Mesendoderm (in vitro differentiated cells): Measurements from ENCODE around the gene SAMMSON.
A peak's percentile ranks its signal among the peaks of the same experiment; 100 is the strongest.

Experiments
- DNase-seq: peaks from one replicate; pipeline ENCODE4 v3.0.0; 2013
- H2AK5ac ChIP-seq: 2 replicates; pipeline ENCODE4 v1.6.1; 2013; ENCODE audit warnings: low read length, inconsistent platforms
- H2BK120ac ChIP-seq: 2 replicates; pipeline ENCODE4 v1.6.1; 2013; ENCODE audit warnings: low read depth, mild to moderate bottlenecking, low read length, moderate library complexity, mixed read lengths
- H2BK15ac ChIP-seq: replicated peaks from 2 replicates; pipeline ENCODE4 v1.6.1; 2013; ENCODE audit warnings: low read depth, mild to moderate bottlenecking, moderate library complexity
- H2BK5ac ChIP-seq: 2 replicates; pipeline ENCODE4 v1.6.1; 2013; ENCODE audit warnings: low read length, inconsistent platforms
- H3K18ac ChIP-seq: 2 replicates; pipeline ENCODE4 v1.6.1; 2013; ENCODE audit warnings: mild to moderate bottlenecking, low read length, mixed read lengths
- H3K23ac ChIP-seq: one replicate; pipeline ENCODE4 v1.6.1; 2013; ENCODE audit warnings: low read length
- H3K27ac ChIP-seq: 2 replicates; pipeline ENCODE4 v1.5.1; 2013; ENCODE audit warnings: low read depth, mild to moderate bottlenecking, inconsistent platforms, low read length, moderate library complexity
- H3K27me3 ChIP-seq: 2 replicates; pipeline ENCODE4 v1.6.1; 2013; ENCODE audit warnings: low read length, control low read depth, mild to moderate bottlenecking, inconsistent platforms; ENCODE audit not compliant: insufficient read depth, poor library complexity
- H3K36me3 ChIP-seq: 2 replicates; pipeline ENCODE4 v1.6.1; 2013; ENCODE audit warnings: low read length, inconsistent platforms; ENCODE audit not compliant: control insufficient read depth, insufficient read depth
- H3K4ac ChIP-seq: one replicate; pipeline ENCODE4 v1.6.1; 2013; ENCODE audit warnings: low read depth, mild to moderate bottlenecking, low read length, moderate library complexity
- H3K4me1 ChIP-seq: 2 replicates; pipeline ENCODE4 v1.6.1; 2013; ENCODE audit warnings: low read depth, low read length, inconsistent platforms; ENCODE audit not compliant: control insufficient read depth
- H3K4me2 ChIP-seq: 2 replicates; pipeline ENCODE4 v1.6.1; 2013; ENCODE audit warnings: low read length
- H3K4me3 ChIP-seq: 2 replicates; pipeline ENCODE4 v1.5.1; 2013; ENCODE audit warnings: mild to moderate bottlenecking, low read length
- H3K56ac ChIP-seq: one replicate; pipeline ENCODE4 v1.6.1; 2013; ENCODE audit warnings: low read length
- H3K79me1 ChIP-seq: 2 replicates; pipeline ENCODE4 v1.6.1; 2013; ENCODE audit warnings: low read length, inconsistent platforms
- H3K79me2 ChIP-seq: 2 replicates; pipeline ENCODE4 v1.6.1; 2013; ENCODE audit warnings: mild to moderate bottlenecking, low read length; ENCODE audit not compliant: control insufficient read depth, insufficient read depth
- H3K9ac ChIP-seq: 2 replicates; pipeline ENCODE4 v1.6.1; 2013; ENCODE audit warnings: low read length, inconsistent platforms
- H4K5ac ChIP-seq: one replicate; pipeline ENCODE4 v1.6.1; 2013; ENCODE audit warnings: low read length
- H4K8ac ChIP-seq: one replicate; pipeline ENCODE4 v1.6.1; 2013; ENCODE audit warnings: low read depth, mild to moderate bottlenecking, control low read depth, low read length, moderate library complexity
- WGBS: extraction: QIAGEN DNeasy Blood & Tissue Kit; methylation state at CpG from one replicate; pipeline ENCODE4 v1.1.7; 2013; ENCODE audit warnings: low lambda C conversion rate, missing lambda C conversion rate; ENCODE audit not compliant: insufficient coverage; ENCODE audit errors: extremely low coverage; 5-methylcytosine and 5-hydroxymethylcytosine counted together

Gene SAMMSON

DNA sequence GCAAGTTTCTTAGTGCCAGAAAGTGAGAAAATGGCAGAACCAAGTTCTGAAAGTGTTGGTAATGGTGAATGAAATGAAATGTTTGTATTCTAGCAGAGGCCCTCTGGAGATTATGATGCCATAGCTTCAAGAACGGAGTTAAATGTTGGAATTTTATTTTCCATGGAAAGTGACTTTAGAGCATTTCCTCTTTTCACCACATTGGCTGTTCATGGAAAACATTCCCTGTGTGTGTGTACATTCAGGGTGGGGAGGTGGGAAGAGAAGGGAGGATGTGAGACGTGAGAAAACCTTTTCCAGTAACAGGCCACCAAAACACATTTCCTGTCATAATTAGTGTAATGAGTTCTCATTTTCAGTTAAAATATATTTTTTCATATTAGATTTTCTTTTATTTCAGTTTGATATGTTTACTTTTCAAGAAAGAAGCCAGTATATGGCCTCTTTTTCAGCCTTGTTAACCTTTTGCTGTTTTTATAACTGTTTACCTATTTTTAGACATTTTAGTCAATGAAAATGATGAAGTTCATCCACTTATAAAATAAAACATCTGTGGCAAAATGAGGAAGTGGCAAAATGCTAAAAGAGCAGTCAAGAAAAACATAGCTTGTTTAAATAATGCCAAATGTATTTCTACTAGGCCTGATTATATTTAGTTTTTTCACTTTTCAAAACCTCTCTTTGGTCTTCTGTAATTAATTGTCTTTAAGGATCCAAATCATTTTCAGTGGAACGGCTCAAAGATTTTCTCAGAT lies 21.6 kb downstream of the SAMMSON start:
- H3K4ac ChIP-seq = no peak overlapping the region
- DNase-seq = no peak
- H3K23ac ChIP-seq = no peak overlapping the region
- no peak overlapping the region for H2BK15ac ChIP-seq
- H2AK5ac ChIP-seq = no peak overlapping the region
- no peaks in the 10 kb centered on the region for H3K79me2 ChIP-seq
- H3K27me3 ChIP-seq = no peaks in the 10 kb centered on the region
- no peak overlapping the region for H3K4me2 ChIP-seq
- no CpG with 5 or more reads among the region's 3 CpGs for WGBS
- H4K8ac ChIP-seq = no peak overlapping the region
- no peaks in the 10 kb centered on the region for H3K4me1 ChIP-seq
- no peak overlapping the region for H3K9ac ChIP-seq
- H3K27ac ChIP-seq = no peak overlapping the region
- H3K79me1 ChIP-seq = no peaks in the 10 kb centered on the region
- H2BK5ac ChIP-seq = no peak overlapping the region
- no peak overlapping the region for H2BK120ac ChIP-seq
- H3K36me3 ChIP-seq = no peaks in the 10 kb centered on the region
- no peak overlapping the region for H3K18ac ChIP-seq
- no peak overlapping the region for H4K5ac ChIP-seq
- no peak overlapping the region for H3K56ac ChIP-seq
- H3K4me3 ChIP-seq = no peak overlapping the region

DNA sequence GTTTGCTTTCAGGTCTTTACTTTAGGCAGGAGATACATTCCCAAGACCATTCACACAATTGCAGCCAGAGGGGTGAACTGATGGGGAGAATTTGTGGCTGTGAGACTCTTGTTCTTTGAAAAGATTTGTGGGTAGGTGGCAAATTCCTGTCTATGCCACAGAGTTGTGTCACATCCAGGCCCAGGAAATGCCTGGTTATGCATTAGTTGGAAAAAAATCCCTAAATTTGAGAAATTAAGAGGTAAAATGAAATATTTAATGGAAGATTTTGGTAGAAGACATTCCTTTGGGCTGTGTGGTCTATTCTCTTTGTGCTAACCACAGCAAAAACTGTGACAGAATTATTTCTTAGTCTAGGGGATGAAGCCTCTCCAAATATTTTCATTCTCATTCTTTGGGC lies 28.8 kb downstream of the SAMMSON start:
- H2BK15ac ChIP-seq = no peak overlapping the region
- H3K4me3 ChIP-seq = no peak overlapping the region
- no peak overlapping the region for H2AK5ac ChIP-seq
- H3K56ac ChIP-seq = no peak overlapping the region
- no peak overlapping the region for H2BK5ac ChIP-seq
- H2BK120ac ChIP-seq = no peak overlapping the region
- peak; percentile 7 for DNase-seq
- no peak overlapping the region for H4K5ac ChIP-seq
- H3K36me3 ChIP-seq = no peaks in the 10 kb centered on the region
- H3K4me1 ChIP-seq = no peaks in the 10 kb centered on the region
- no peak overlapping the region for H3K27ac ChIP-seq
- H4K8ac ChIP-seq = no peak overlapping the region
- no peak overlapping the region for H3K23ac ChIP-seq
- no peak overlapping the region for H3K4me2 ChIP-seq
- H3K79me1 ChIP-seq = no peaks in the 10 kb centered on the region
- no peak overlapping the region for H3K9ac ChIP-seq
- H3K4ac ChIP-seq = no peak overlapping the region
- H3K27me3 ChIP-seq = no peaks in the 10 kb centered on the region
- no peak overlapping the region for H3K18ac ChIP-seq
- no peaks in the 10 kb centered on the region for H3K79me2 ChIP-seq

DNA sequence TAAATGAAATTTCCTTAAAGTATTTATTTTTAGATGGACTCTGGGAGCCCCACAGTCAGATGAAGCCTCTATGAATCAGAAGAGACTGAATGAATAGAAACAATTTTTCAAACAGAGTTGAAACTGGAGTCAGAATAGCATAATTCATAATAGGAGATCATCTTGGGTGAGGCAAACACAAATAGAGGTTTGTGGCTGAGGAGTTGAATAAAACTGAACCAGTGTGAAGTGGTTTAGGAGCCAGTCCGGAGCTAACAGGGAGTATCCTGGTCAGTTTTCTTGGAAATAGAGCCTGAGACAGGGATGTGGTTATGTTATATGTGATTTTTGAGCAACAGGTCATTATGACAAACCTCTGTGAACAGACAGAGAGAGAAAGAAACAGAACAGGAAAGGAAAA lies 39.2 kb downstream of the SAMMSON start:
- no peak overlapping the region for H2BK120ac ChIP-seq
- H3K79me2 ChIP-seq = no peaks in the 10 kb centered on the region
- H3K79me1 ChIP-seq = no peaks in the 10 kb centered on the region
- no peak overlapping the region for H4K5ac ChIP-seq
- H3K36me3 ChIP-seq = no peaks in the 10 kb centered on the region
- no peak overlapping the region for H3K9ac ChIP-seq
- no peak overlapping the region for H3K4me2 ChIP-seq
- WGBS = no CpG with 5 or more reads among the region's 1 CpG
- no peak overlapping the region for H4K8ac ChIP-seq
- no peak for DNase-seq
- no peak overlapping the region for H2AK5ac ChIP-seq
- no peaks in the 10 kb centered on the region for H3K27me3 ChIP-seq
- H3K4ac ChIP-seq = no peak overlapping the region
- H2BK15ac ChIP-seq = no peak overlapping the region
- no peak overlapping the region for H3K27ac ChIP-seq
- H3K4me3 ChIP-seq = no peak overlapping the region
- H2BK5ac ChIP-seq = no peak overlapping the region
- no peak overlapping the region for H3K18ac ChIP-seq
- no peaks in the 10 kb centered on the region for H3K4me1 ChIP-seq
- H3K23ac ChIP-seq = no peak overlapping the region
- H3K56ac ChIP-seq = no peak overlapping the region

DNA sequence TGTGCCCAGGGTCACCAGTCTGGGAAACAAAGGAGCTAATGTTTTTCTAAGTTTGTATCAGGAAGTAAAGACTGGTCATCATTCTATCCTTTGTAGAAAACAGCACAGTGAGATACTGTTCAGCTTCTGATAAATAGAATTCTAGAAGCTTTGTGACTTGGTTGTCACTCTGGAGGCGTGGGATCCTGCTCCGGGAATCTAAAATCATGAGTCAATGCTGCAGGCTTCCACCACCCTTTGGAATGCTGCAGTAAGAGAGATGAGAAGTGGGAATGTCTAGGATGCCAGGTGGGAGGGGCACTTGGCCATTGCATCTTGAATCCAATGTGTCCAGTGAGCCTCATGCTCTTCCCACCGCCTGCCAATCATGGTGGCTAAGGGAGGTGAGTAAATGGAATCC lies 40.9 kb downstream of the SAMMSON start:
- no peaks in the 10 kb centered on the region for H3K79me1 ChIP-seq
- H2AK5ac ChIP-seq = no peak overlapping the region
- no peak overlapping the region for H3K4me2 ChIP-seq
- no peak overlapping the region for H2BK5ac ChIP-seq
- H3K27me3 ChIP-seq = no peaks in the 10 kb centered on the region
- no peaks in the 10 kb centered on the region for H3K4me1 ChIP-seq
- H4K5ac ChIP-seq = no peak overlapping the region
- H3K27ac ChIP-seq = no peak overlapping the region
- no CpG with 5 or more reads among the region's 3 CpGs for WGBS
- H3K36me3 ChIP-seq = no peaks in the 10 kb centered on the region
- no peaks in the 10 kb centered on the region for H3K79me2 ChIP-seq
- no peak overlapping the region for H4K8ac ChIP-seq
- peak; percentile 21 for DNase-seq
- H3K4me3 ChIP-seq = no peak overlapping the region
- H3K9ac ChIP-seq = no peak overlapping the region
- no peak overlapping the region for H3K4ac ChIP-seq
- H2BK120ac ChIP-seq = no peak overlapping the region
- H3K56ac ChIP-seq = no peak overlapping the region
- no peak overlapping the region for H3K23ac ChIP-seq
- H3K18ac ChIP-seq = no peak overlapping the region
- no peak overlapping the region for H2BK15ac ChIP-seq

DNA sequence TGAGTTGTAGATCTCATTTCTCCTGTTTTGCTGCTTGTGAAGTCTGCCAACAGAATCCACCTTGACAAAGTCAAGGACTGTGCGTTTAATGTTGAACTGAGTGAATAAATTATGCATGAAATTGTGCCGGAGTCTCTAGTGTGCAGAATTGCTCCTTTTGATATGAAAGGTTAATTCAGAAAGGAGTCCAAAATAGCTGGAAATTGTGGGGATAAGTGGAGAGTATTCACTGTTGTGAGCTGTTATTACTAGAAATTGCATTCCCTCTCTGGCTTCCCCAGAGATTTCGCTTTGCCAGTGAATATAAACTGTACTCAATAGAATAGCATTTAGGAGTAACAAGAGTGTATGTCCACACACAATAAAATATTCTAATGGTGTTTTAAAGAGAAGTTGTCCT lies 43.1 kb downstream of the SAMMSON start:
- Histone ChIP-seq H3K23ac (no peak overlapping the region), H2BK120ac (no peak overlapping the region), H3K4ac (no peak overlapping the region), H3K18ac (no peak overlapping the region), H3K27me3 (no peaks in the 10 kb centered on the region), H3K79me2 (no peaks in the 10 kb centered on the region), H2BK5ac (no peak overlapping the region), H4K5ac (no peak overlapping the region), H3K27ac (no peak overlapping the region), H2BK15ac (no peak overlapping the region), H3K56ac (no peak overlapping the region), H3K4me2 (no peak overlapping the region), H3K9ac (no peak overlapping the region), H4K8ac (no peak overlapping the region), H3K36me3 (no peaks in the 10 kb centered on the region), H3K79me1 (no peaks in the 10 kb centered on the region), H3K4me1 (no peaks in the 10 kb centered on the region), H3K4me3 (no peak overlapping the region), H2AK5ac (no peak overlapping the region)
- no peak for DNase-seq
- no CpG with 5 or more reads among the region's 3 CpGs for WGBS

DNA sequence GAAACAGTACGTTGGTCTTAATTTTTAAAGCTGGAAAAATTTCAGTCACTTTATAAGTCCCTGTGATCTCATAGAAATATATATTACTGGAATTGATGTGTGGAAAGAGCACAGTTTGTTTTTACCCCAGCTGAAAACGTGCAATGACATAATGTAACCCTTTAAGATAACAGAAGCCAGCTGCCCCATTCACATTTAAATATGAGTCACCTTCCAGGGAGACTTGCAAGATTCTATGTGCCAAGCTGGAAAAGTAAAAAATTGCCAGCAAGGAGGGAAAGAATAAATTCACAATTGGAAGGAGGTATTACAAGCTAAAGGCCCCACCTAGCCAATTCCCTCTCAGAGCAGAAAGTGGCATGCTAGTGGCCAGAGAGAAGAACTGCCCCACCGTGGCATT lies 50.2 kb downstream of the SAMMSON start:
- Histone ChIP-seq H3K27ac (no peak overlapping the region), H3K9ac (no peak overlapping the region), H2BK5ac (no peak overlapping the region), H3K23ac (no peak overlapping the region), H4K5ac (no peak overlapping the region), H3K56ac (no peak overlapping the region), H3K4ac (no peak overlapping the region), H3K79me1 (no peaks in the 10 kb centered on the region), H3K18ac (no peak overlapping the region), H3K27me3 (no peaks in the 10 kb centered on the region), H3K36me3 (no peaks in the 10 kb centered on the region), H3K79me2 (no peaks in the 10 kb centered on the region), H2AK5ac (no peak overlapping the region), H2BK15ac (no peak overlapping the region), H3K4me3 (no peak overlapping the region), H3K4me2 (no peak overlapping the region), H4K8ac (no peak overlapping the region), H3K4me1 (no peaks in the 10 kb centered on the region), H2BK120ac (no peak overlapping the region)
- no peak for DNase-seq
- no CpG with 5 or more reads among the region's 3 CpGs for WGBS
